Measurements from ENCODE around the gene HDAC5.
"Not testable (repeated sequence)": the region's sequence is repeated elsewhere in the genome, so short reads cannot be mapped to it uniquely, and the experiment has no call there.

Gene HDAC5

GRCh38 chr17:44110011-44110686 lies 13.3 kb downstream of the HDAC5 start:
- no peak for DNase-seq

- DNase-seq = no peak
Measured at GRCh38 chr17:44109312-44109630, 14.2 kb downstream of the HDAC5 start.

- DNase-seq = no peak
Measured at GRCh38 chr17:44108440-44109311, 14.8 kb downstream of the HDAC5 start.

GRCh38 chr17:44106801-44107200 lies 16.6 kb downstream of the HDAC5 start:
- DNase-seq = no peak

GRCh38 chr17:44105941-44106340 lies 17.5 kb downstream of the HDAC5 start:
- DNase-seq = no peak

GRCh38 chr17:44105483-44105882 lies 18.0 kb downstream of the HDAC5 start:
- no peak for DNase-seq

GRCh38 chr17:44102849-44103622 lies 20.4 kb downstream of the HDAC5 start:
- no peak for DNase-seq

- DNase-seq = not testable (repeated sequence)
Measured at GRCh38 chr17:44101858-44102257, 21.6 kb downstream of the HDAC5 start.

GRCh38 chr17:44097110-44097958 lies 26.1 kb downstream of the HDAC5 start:
- DNase-seq = no peak

- DNase-seq = peak; percentile 91
Measured at GRCh38 chr17:44095647-44096496, 27.6 kb downstream of the HDAC5 start.

- no peak for DNase-seq
Measured at GRCh38 chr17:44095388-44095646, 28.1 kb downstream of the HDAC5 start.

GRCh38 chr17:44094701-44095387 lies 28.6 kb downstream of the HDAC5 start:
- DNase-seq = no peak

GRCh38 chr17:44093231-44093900 lies 30.1 kb downstream of the HDAC5 start:
- peak; percentile 60 for DNase-seq

- no peak for DNase-seq
Measured at GRCh38 chr17:44092051-44092450, 31.4 kb downstream of the HDAC5 start.

- no peak for DNase-seq
Measured at GRCh38 chr17:44091200-44091997, 32.0 kb downstream of the HDAC5 start.

GRCh38 chr17:44088254-44088653 lies 35.2 kb downstream of the HDAC5 start:
- no peak for DNase-seq

GRCh38 chr17:44087319-44087718 lies 36.1 kb downstream of the HDAC5 start:
- no peak for DNase-seq

- peak; percentile 13 for DNase-seq
Measured at GRCh38 chr17:44086364-44087311, 36.8 kb downstream of the HDAC5 start.

GRCh38 chr17:44085908-44086307 lies 37.5 kb downstream of the HDAC5 start:
- DNase-seq = no peak

Data from NCI-H1694 treated with DMSO at 0.1 percent for 48 hours (cell line).